HG02938 (cell line): ENCODE results near the gene RSAD2.
"Not testable (repeated sequence)": the region's sequence is repeated elsewhere in the genome, so short reads cannot be mapped to it uniquely, and the experiment has no call there.

ENCODE experiments used
- ATAC-seq: cut with Tn5 transposase; IDR thresholded peaks from one replicate; pipeline ENCODE4 v1.9.1; 2021; ENCODE audit warnings: mild to moderate bottlenecking, moderate library complexity; ENCODE audit not compliant: unreplicated experiment

Gene RSAD2

GRCh38 chr2:6924101-6924923 is 46.7 kb downstream of the RSAD2 start:
- no peak for ATAC-seq

GRCh38 chr2:6924924-6925409 is 47.4 kb downstream of the RSAD2 start:
- ATAC-seq = no peak

GRCh38 chr2:6926071-6926732 is 48.6 kb downstream of the RSAD2 start:
- no peak for ATAC-seq

- ATAC-seq = no peak
Observed at GRCh38 chr2:6927186-6927585, 49.6 kb downstream of the RSAD2 start.

- ATAC-seq = no peak
Observed at GRCh38 chr2:6927753-6928152, 50.2 kb downstream of the RSAD2 start.

GRCh38 chr2:6928452-6928851 is 50.9 kb downstream of the RSAD2 start:
- ATAC-seq = no peak

- ATAC-seq = no peak
Observed at GRCh38 chr2:6929196-6929819, 51.7 kb downstream of the RSAD2 start.

GRCh38 chr2:6930923-6931647 is 53.5 kb downstream of the RSAD2 start:
- ATAC-seq = no peak

GRCh38 chr2:6931753-6932152 is 54.2 kb downstream of the RSAD2 start:
- no peak for ATAC-seq

- no peak for ATAC-seq
Observed at GRCh38 chr2:6932206-6932605, 54.6 kb downstream of the RSAD2 start.

GRCh38 chr2:6932828-6933227 is 55.3 kb downstream of the RSAD2 start:
- no peak for ATAC-seq

GRCh38 chr2:6933911-6934310 is 56.3 kb downstream of the RSAD2 start:
- ATAC-seq = no peak

GRCh38 chr2:6934345-6934744 is 56.8 kb downstream of the RSAD2 start:
- no peak for ATAC-seq

- ATAC-seq = no peak
Observed at GRCh38 chr2:6934758-6935651, 57.4 kb downstream of the RSAD2 start.

GRCh38 chr2:6935652-6936020 is 58.1 kb downstream of the RSAD2 start:
- ATAC-seq = not testable (repeated sequence)

GRCh38 chr2:6937157-6937556 is 59.6 kb downstream of the RSAD2 start:
- ATAC-seq = no peak

GRCh38 chr2:6937582-6937981 is 60.0 kb downstream of the RSAD2 start:
- ATAC-seq = no peak

GRCh38 chr2:6939071-6939470 is 61.5 kb downstream of the RSAD2 start:
- ATAC-seq = no peak

GRCh38 chr2:6940820-6941219 is 63.2 kb downstream of the RSAD2 start:
- ATAC-seq = no peak
